ENCODE measurements around the gene CARD14. TPM values are rescaled to one million over a fixed set of nuclear protein-coding genes. Genes with fewer than 3 reads are reported as not detected.

The CARD14 gene
- total and polyA plus RNA-seq, 3 experiments from 2014 or later = not detected

- ChIA-PET POLR2A (no interaction called here), CTCF (interaction anchor here (1.3 to 1.7 kb wide), 2 partner anchors 16 to 43 kb away, joined by 3 to 5 read pairs; no protein-coding TSS in a partner anchor)
- Histone ChIP-seq H3K9me3 (ENCODE audit: low read length) (no peaks in the 10 kb centered on the region), H3K4me3 (ENCODE audit: low read length) (no peak overlapping the region), H3K4me1 (ENCODE audit: insufficient read depth, low read length) (no peaks in the 10 kb centered on the region), H3K27ac (ENCODE audit: low read depth, low read length) (no peak overlapping the region), H3K36me3 (ENCODE audit: insufficient read depth, low read length) (peaks cover 6% of the 10 kb centered on the region), H3K27me3 (ENCODE audit: insufficient read depth, low read length, poor library complexity, severe bottlenecking) (no peaks in the 10 kb centered on the region)
- Mint-ChIP-seq H3K4me3 (no peak overlapping the region), H3K9me3 (no peaks in the 10 kb centered on the region), H3K4me1 (no peaks in the 10 kb centered on the region), H3K36me3 (peaks cover 0 to 66% (median 2%) of the 10 kb centered on the region in 3 donors), H3K27ac (peak overlapping the region in 1 of 8 donors; percentile 68), H3K27me3 (no peaks in the 10 kb centered on the region)
- DNase-seq = no peak
Observed at GRCh38 chr17:80210348-80211108, 40.7 kb downstream of the CARD14 start.

GRCh38 chr17:80212109-80212508, 42.3 kb downstream of the CARD14 start:
- H3K27me3 Mint-ChIP-seq = no peaks in the 10 kb centered on the region
- H3K9me3 ChIP-seq (ENCODE audit: low read length) = no peaks in the 10 kb centered on the region
- peaks cover 5 to 11% (median 7%) of the 10 kb centered on the region in 3 donors for H3K4me1 Mint-ChIP-seq
- POLR2A ChIA-PET = interaction anchor here (1.0 kb wide), 1 partner anchor 26 kb away, joined by 3 read pairs; no protein-coding TSS in a partner anchor
- no peaks in the 10 kb centered on the region for H3K9me3 Mint-ChIP-seq
- H3K36me3 Mint-ChIP-seq = peaks cover 0 to 76% (median 10%) of the 10 kb centered on the region in 3 donors
- no peak overlapping the region for H3K27ac ChIP-seq (ENCODE audit: low read depth, low read length)
- H3K36me3 ChIP-seq (ENCODE audit: insufficient read depth, low read length) = peaks cover 13% of the 10 kb centered on the region
- H3K4me3 ChIP-seq (ENCODE audit: low read length) = no peak overlapping the region
- H3K4me1 ChIP-seq (ENCODE audit: insufficient read depth, low read length) = peaks cover under 1% of the 10 kb centered on the region
- DNase-seq = no peak
- CTCF ChIA-PET = interaction anchor here (0.9 to 1.7 kb wide), 3 partner anchors 16 to 111 kb away, joined by 3 to 5 read pairs (median 4); partner anchors contain the start of gene GAA
- H3K27me3 ChIP-seq (ENCODE audit: insufficient read depth, low read length, poor library complexity, severe bottlenecking) = no peaks in the 10 kb centered on the region
- no peak overlapping the region for H3K27ac Mint-ChIP-seq
- H3K4me3 Mint-ChIP-seq = no peak overlapping the region

GRCh38 chr17:80212511-80212910, 42.7 kb downstream of the CARD14 start:
- H3K4me3 ChIP-seq (ENCODE audit: low read length) = no peak overlapping the region
- no peaks in the 10 kb centered on the region for H3K27me3 ChIP-seq (ENCODE audit: insufficient read depth, low read length, poor library complexity, severe bottlenecking)
- peaks cover 13% of the 10 kb centered on the region for H3K36me3 ChIP-seq (ENCODE audit: insufficient read depth, low read length)
- no peaks in the 10 kb centered on the region for H3K27me3 Mint-ChIP-seq
- H3K9me3 Mint-ChIP-seq = no peaks in the 10 kb centered on the region
- CTCF ChIA-PET = interaction anchor here (0.9 to 1.2 kb wide), 2 partner anchors 16 to 112 kb away, joined by 3 to 4 read pairs; partner anchors contain the start of gene GAA
- peaks cover 5% of the 10 kb centered on the region for H3K4me1 ChIP-seq (ENCODE audit: insufficient read depth, low read length)
- H3K9me3 ChIP-seq (ENCODE audit: low read length) = no peaks in the 10 kb centered on the region
- no peak overlapping the region for H3K27ac Mint-ChIP-seq
- H3K4me1 Mint-ChIP-seq = peaks cover 9 to 16% (median 11%) of the 10 kb centered on the region in 3 donors
- H3K27ac ChIP-seq (ENCODE audit: low read depth, low read length) = no peak overlapping the region
- POLR2A ChIA-PET = interaction anchor here (1.0 kb wide), 1 partner anchor 25 kb away, joined by 3 read pairs; no protein-coding TSS in a partner anchor
- H3K36me3 Mint-ChIP-seq = peaks cover 0 to 78% (median 14%) of the 10 kb centered on the region in 3 donors
- no peak for DNase-seq
- H3K4me3 Mint-ChIP-seq = no peak overlapping the region

GRCh38 chr17:80212962-80213642, 43.3 kb downstream of the CARD14 start:
- Mint-ChIP-seq H3K4me3 (no peak overlapping the region), H3K9me3 (no peaks in the 10 kb centered on the region), H3K4me1 (peaks cover 15 to 21% (median 15%) of the 10 kb centered on the region in 3 donors), H3K36me3 (peaks cover 0 to 81% (median 17%) of the 10 kb centered on the region in 3 donors), H3K27ac (peak overlapping the region in 1 of 8 donors; percentile 46), H3K27me3 (no peaks in the 10 kb centered on the region)
- peaks cover 11% of the 10 kb centered on the region for H3K4me1 ChIP-seq (ENCODE audit: insufficient read depth, low read length)
- H3K27me3 ChIP-seq (ENCODE audit: insufficient read depth, low read length, poor library complexity, severe bottlenecking) = no peaks in the 10 kb centered on the region
- CTCF ChIA-PET = no interaction called here
- no peak overlapping the region for H3K27ac ChIP-seq (ENCODE audit: low read depth, low read length)
- no peaks in the 10 kb centered on the region for H3K9me3 ChIP-seq (ENCODE audit: low read length)
- POLR2A ChIA-PET = no interaction called here
- H3K4me3 ChIP-seq (ENCODE audit: low read length) = no peak overlapping the region
- no peak for DNase-seq
- H3K36me3 ChIP-seq (ENCODE audit: insufficient read depth, low read length) = peaks cover 13% of the 10 kb centered on the region

GRCh38 chr17:80213643-80213975, 43.8 kb downstream of the CARD14 start:
- no peak overlapping the region for H3K27ac Mint-ChIP-seq
- peaks cover 0 to 80% (median 17%) of the 10 kb centered on the region in 3 donors for H3K36me3 Mint-ChIP-seq
- Histone ChIP-seq H3K9me3 (ENCODE audit: low read length) (no peaks in the 10 kb centered on the region), H3K4me3 (ENCODE audit: low read length) (no peak overlapping the region), H3K36me3 (ENCODE audit: insufficient read depth, low read length) (peaks cover 13% of the 10 kb centered on the region), H3K27me3 (ENCODE audit: insufficient read depth, low read length, poor library complexity, severe bottlenecking) (no peaks in the 10 kb centered on the region), H3K27ac (ENCODE audit: low read depth, low read length) (no peak overlapping the region), H3K4me1 (ENCODE audit: insufficient read depth, low read length) (peaks cover 16% of the 10 kb centered on the region)
- peaks cover 20 to 26% (median 20%) of the 10 kb centered on the region in 3 donors for H3K4me1 Mint-ChIP-seq
- CTCF ChIA-PET = no interaction called here
- POLR2A ChIA-PET = no interaction called here
- DNase-seq = no peak
- no peaks in the 10 kb centered on the region for H3K27me3 Mint-ChIP-seq
- H3K4me3 Mint-ChIP-seq = no peak overlapping the region
- H3K9me3 Mint-ChIP-seq = no peaks in the 10 kb centered on the region

GRCh38 chr17:80214012-80214877, 44.4 kb downstream of the CARD14 start:
- Mint-ChIP-seq H3K36me3 (peaks cover 0 to 79% (median 17%) of the 10 kb centered on the region in 3 donors), H3K4me1 (peaks cover 25 to 33% (median 26%) of the 10 kb centered on the region in 3 donors), H3K4me3 (no peak overlapping the region), H3K27ac (no peak overlapping the region), H3K27me3 (no peaks in the 10 kb centered on the region), H3K9me3 (no peaks in the 10 kb centered on the region)
- Histone ChIP-seq H3K4me1 (ENCODE audit: insufficient read depth, low read length) (peaks cover 22% of the 10 kb centered on the region), H3K27me3 (ENCODE audit: insufficient read depth, low read length, poor library complexity, severe bottlenecking) (no peaks in the 10 kb centered on the region), H3K27ac (ENCODE audit: low read depth, low read length) (no peak overlapping the region), H3K9me3 (ENCODE audit: low read length) (no peaks in the 10 kb centered on the region), H3K36me3 (ENCODE audit: insufficient read depth, low read length) (peaks cover 13% of the 10 kb centered on the region), H3K4me3 (ENCODE audit: low read length) (no peak overlapping the region)
- DNase-seq = no peak
- POLR2A ChIA-PET = no interaction called here
- CTCF ChIA-PET = no interaction called here

- ChIA-PET POLR2A (no interaction called here), CTCF (no interaction called here)
- H3K36me3 ChIP-seq (ENCODE audit: insufficient read depth, low read length) = peaks cover 13% of the 10 kb centered on the region
- H3K9me3 ChIP-seq (ENCODE audit: low read length) = no peaks in the 10 kb centered on the region
- no peaks in the 10 kb centered on the region for H3K27me3 Mint-ChIP-seq
- no peak overlapping the region for H3K27ac Mint-ChIP-seq
- H3K9me3 Mint-ChIP-seq = no peaks in the 10 kb centered on the region
- H3K4me3 ChIP-seq (ENCODE audit: low read length) = no peak overlapping the region
- H3K27ac ChIP-seq (ENCODE audit: low read depth, low read length) = no peak overlapping the region
- peaks cover 30 to 37% (median 31%) of the 10 kb centered on the region in 3 donors for H3K4me1 Mint-ChIP-seq
- no peaks in the 10 kb centered on the region for H3K27me3 ChIP-seq (ENCODE audit: insufficient read depth, low read length, poor library complexity, severe bottlenecking)
- H3K4me1 ChIP-seq (ENCODE audit: insufficient read depth, low read length) = peaks cover 24% of the 10 kb centered on the region
- no peak overlapping the region for H3K4me3 Mint-ChIP-seq
- peaks cover 0 to 79% (median 17%) of the 10 kb centered on the region in 3 donors for H3K36me3 Mint-ChIP-seq
- DNase-seq = no peak
Observed at GRCh38 chr17:80214878-80215210, 45.0 kb downstream of the CARD14 start.
